ENCODE data around the gene PIK3R2.

GRCh38 chr19:18191640-18192062 is 38.7 kb downstream of the PIK3R2 start:
- TF ChIP-seq CTCF (IDR thresholded peaks at IDR 0.05; ENCODE audit: low read depth, low read length), result no peak
- no peak for TF ChIP-seq MYC (IDR thresholded peaks at IDR 0.05; ENCODE audit: low read depth, low read length)

Measured in NB4 (cell line).